GM23248 (cell line): ENCODE results near the gene IBA57.

Experiments
- EZH2 ChIP-seq: fragments of 200-600 bp; sonication (generic); IDR thresholded peaks from 2 replicates; pipeline ENCODE4 v1.6.1; 2018; ENCODE audit warnings: antibody characterized with exemption, mild to moderate bottlenecking; ENCODE audit not compliant: insufficient read depth, poor library complexity, severe bottlenecking
- EZH2phosphoT487 ChIP-seq: fragments of 200-600 bp; sonication (generic); IDR thresholded peaks from 2 replicates; pipeline ENCODE4 v1.6.1; 2018; ENCODE audit warnings: antibody characterized with exemption, moderate library complexity, mild to moderate bottlenecking, low read depth; ENCODE audit not compliant: insufficient read depth

GRCh38 chr1:228177721-228178710 is 12.4 kb downstream of the IBA57 start:
- TF ChIP-seq EZH2 (no peak), EZH2phosphoT487 (no peak)
